Mammary epithelial cell (primary cell): Measurements from ENCODE around the gene LMAN2L.

Experiments used
- EZH2 ChIP-seq: IDR thresholded peaks from 2 replicates; pipeline ENCODE4 v1.6.1; 2012; ENCODE audit warnings: low read length, inconsistent platforms, borderline replicate concordance
- TF ChIP-seq, protein P1 (sequence below), 2 donors: IDR thresholded peaks in 1 of 2; conservative IDR thresholded peaks in 1 of 2; 2 replicates each; pipeline ENCODE4 v1.5.1; 2011 to 2012; ENCODE audit warnings: inconsistent platforms in 2 of 2, low read length in 2 of 2, mild to moderate bottlenecking in 2 of 2, control low read depth in 1 of 2, low read depth in 1 of 2; ENCODE audit not compliant: insufficient read depth in 1 of 2; ENCODE audit errors: extremely low read depth in 1 of 2

DNA sequence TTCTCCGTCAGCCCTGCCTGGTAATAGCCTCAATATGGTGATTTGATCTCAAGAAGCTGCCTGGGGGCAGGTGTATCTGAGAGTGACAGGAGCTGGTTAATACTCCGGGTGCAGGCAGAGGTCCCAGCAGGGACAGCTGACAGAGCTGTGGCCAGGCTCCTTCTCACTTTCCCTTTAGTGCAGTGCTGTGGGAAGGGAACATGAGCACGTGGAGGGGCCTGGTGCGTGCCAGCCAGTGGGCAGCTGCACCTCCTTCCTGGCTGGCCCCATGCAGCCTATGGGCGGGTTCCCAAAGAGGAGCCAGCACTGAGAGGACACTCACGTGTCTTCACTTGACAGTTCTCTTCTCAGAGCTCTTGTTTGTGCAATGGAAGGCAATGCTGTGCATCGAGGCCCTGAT is 29.9 kb upstream of the LMAN2L start:
- TF ChIP-seq, protein P1, sequence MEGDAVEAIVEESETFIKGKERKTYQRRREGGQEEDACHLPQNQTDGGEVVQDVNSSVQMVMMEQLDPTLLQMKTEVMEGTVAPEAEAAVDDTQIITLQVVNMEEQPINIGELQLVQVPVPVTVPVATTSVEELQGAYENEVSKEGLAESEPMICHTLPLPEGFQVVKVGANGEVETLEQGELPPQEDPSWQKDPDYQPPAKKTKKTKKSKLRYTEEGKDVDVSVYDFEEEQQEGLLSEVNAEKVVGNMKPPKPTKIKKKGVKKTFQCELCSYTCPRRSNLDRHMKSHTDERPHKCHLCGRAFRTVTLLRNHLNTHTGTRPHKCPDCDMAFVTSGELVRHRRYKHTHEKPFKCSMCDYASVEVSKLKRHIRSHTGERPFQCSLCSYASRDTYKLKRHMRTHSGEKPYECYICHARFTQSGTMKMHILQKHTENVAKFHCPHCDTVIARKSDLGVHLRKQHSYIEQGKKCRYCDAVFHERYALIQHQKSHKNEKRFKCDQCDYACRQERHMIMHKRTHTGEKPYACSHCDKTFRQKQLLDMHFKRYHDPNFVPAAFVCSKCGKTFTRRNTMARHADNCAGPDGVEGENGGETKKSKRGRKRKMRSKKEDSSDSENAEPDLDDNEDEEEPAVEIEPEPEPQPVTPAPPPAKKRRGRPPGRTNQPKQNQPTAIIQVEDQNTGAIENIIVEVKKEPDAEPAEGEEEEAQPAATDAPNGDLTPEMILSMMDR (conservative IDR thresholded peaks at IDR 0.05 in 1 of 2, IDR thresholded peaks at IDR 0.05 in 1 of 2; ENCODE audit: extremely low read depth in 1 of 2, insufficient read depth in 1 of 2, low read depth in 1 of 2, low read length in 2 of 2) = no peak
- TF ChIP-seq EZH2 = no peak
